ENCODE results near the gene CTDSPL.

DNA sequence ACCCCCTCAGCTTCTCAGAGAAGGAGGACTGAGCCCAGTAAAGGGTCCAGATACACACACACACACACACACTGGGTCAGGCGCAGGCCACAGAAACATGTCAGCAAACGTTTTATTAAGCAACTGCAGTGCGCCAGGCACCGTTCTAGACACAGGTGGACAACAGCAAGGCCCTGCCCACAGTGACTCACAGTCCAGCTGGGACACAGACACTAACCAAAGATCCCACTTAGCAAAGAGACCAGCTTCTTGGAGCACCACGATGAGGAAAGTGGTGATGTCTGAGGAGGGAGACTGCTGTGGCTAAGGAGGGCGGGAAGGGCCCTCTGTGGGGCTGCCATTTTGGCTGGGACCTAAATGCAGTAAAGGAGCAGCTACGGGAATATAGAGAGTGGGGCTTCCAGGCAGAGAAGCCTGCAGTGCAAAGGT is 126.1 kb downstream of the CTDSPL start:
- TF ChIP-seq EZH2 (IDR thresholded peaks at IDR 0.05) = no peak
- TF ChIP-seq POLR2AphosphoS5 (IDR thresholded peaks at IDR 0.05; ENCODE audit: borderline replicate concordance, low read depth, low read length) = no peak
- no peak for TF ChIP-seq FOXP2 (optimal IDR thresholded peaks at IDR 0.05; ENCODE audit: control extremely low read depth, extremely low read length, insufficient read depth)
